Measurements from ENCODE around the gene NID2.

The NID2 gene

DNA sequence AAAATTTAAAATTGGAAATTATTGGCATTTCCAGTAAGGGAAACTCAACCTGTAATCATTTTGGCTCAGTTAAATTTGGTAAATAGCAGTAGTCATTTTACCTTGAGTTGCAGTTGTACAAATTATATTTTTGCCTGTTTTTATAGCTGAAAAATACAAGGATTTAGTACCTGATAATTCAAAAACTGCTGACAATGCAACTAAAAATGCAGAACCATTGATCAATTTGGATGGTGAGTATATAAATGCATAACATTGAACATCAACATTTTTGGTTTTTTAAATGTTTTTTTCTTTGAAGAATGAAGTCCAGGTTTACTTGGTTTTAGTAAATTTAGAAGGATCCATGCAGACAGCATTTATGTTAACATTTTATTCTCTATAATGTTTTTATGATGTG lies 70.5 kb downstream of the NID2 start:
- no peak for FAIRE-seq

DNA sequence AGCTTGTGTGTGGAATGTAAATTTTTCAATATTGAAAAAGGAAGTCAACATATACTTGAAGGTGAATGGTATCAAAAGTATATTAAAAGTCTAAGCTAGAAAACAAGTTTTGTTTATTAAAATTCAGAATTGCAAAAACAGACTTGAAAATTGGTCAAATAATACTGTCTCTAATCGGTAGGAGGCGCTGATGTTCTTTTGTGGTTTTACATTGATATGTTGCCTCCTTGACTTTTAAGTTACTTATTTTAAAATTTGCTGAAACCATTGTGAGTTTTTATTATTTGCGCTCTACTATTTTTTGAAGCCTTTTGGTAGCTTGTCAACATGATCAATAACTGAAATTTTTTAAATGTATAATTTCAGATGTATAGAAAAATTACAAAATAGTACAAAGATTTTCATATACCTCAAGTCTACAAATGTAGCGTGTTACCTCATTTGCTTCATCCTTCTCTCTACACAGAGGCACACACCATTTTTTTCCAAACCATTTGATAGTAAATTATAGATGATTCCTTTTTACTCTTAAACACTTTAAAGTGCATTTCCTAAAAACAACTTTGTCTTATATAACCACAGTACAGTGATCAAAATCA lies 72.6 kb downstream of the NID2 start:
- peak; percentile 90 for FAIRE-seq

DNA sequence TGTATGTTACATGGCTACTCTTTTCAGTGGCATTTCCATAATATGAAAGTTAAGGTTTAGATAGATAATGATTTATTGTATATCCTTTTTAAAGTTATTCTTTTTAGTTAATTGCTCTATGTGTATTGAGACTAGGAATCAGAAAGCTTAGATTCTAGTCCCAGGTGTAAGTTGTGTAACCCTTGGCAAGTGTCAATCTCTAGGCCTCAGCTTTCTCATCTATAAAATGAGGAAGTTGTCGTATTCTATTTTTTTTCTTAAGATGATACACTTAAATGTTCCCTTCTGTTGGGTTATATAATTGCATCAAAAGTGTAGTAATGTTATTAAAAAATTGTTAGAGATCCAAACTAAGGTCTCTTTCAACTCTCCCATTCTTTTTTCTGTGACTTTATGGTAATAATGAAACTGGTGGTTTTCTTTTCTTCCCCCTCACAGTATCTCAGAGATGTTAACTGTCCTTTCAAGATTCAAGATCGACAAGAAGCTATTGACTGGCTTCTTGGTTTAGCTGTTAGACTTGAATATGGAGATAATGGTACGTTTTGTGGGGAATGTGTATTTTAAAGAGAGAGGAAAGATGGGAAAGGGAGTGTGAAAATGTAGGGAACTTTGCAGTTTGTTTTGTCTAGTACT lies 75.5 kb downstream of the NID2 start:
- FAIRE-seq: no peak

DNA sequence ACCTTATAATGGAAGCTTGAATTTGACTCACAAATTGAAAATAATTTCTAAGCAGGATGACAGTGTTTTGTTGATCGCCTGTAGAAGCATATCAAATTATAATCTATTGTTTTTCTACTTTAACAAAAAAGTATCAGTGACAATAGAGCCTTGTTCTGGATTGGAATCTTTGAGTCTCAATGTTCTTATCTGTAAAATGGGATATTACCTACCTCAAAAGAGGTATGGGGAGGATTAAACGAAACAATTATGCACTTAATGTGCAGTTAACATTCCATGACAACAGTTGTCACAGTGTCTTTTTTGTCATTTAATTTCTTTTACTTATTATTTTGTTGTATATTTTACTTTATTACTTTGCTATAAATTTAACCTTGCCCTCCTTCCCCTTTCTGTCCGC lies 78.4 kb downstream of the NID2 start:
- FAIRE-seq: no peak

DNA sequence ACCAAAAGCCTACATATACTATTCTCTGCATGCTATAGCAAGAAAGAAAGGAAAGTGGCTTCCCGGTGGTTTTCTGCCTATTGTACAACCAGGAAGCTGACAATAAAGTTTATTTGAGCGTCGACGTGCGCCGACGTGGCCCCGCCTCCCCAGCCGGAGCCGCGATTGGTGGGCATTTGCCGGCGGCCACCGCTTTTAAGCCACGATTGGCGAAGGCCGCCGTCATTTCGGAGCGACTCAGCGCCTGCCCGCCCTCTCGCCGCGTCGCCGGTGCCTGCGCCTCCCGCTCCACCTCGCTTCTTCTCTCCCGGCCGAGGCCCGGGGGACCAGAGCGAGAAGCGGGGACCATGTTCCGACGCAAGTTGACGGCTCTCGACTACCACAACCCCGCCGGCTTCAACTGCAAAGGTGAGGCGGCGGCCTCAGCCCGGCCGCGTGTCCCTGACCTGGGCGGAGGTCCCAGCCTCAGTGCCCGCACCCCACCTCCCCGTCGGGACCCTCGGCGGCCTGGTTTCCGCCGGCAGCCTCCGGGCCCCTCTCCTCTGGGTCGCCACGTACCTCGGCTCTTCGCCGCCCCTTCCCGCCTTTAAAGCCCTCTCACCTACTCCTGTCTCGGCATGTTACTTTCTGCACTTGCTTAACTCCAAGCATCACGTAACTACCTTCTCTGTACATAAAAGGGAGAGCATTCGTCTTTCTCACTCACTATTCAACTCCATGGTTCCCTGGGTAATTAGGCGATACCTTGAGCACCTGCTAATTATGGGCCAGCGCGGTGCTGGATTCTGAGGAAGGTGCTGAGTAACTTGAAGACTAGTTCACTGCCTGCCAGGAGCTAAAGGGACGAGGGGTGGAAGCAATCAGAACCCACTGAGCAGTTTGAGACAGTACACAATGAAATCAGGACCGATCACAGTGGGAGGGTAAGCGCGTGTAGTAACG lies 79.3 kb downstream of the NID2 start, which contains the start of gene RTRAF:
Gene RTRAF (plus strand): TSS at position 254 of the 942 bp plus-strand sequence. CDS start 94 bp downstream, at position 348.
- FAIRE-seq: peak; percentile 75

DNA sequence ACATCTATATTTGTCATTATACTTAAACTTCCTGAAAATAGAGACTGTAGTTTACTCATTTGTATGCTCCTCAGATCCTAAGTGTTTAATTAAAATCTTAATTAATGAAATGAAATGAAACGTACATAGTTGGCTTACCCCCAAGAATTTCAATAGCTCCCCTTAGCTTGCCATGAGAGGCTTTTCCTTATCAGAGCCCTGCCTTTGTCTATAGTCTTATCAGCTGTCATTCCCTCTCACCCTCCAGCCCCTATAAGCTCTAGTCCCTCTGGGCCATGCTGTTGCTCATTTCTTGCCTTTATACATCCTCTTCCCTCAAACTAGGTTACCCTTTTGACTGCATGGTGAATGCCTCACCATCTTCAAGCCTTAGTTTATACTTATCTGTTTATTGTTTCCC lies 80.6 kb downstream of the NID2 start:
- FAIRE-seq: no peak

DNA sequence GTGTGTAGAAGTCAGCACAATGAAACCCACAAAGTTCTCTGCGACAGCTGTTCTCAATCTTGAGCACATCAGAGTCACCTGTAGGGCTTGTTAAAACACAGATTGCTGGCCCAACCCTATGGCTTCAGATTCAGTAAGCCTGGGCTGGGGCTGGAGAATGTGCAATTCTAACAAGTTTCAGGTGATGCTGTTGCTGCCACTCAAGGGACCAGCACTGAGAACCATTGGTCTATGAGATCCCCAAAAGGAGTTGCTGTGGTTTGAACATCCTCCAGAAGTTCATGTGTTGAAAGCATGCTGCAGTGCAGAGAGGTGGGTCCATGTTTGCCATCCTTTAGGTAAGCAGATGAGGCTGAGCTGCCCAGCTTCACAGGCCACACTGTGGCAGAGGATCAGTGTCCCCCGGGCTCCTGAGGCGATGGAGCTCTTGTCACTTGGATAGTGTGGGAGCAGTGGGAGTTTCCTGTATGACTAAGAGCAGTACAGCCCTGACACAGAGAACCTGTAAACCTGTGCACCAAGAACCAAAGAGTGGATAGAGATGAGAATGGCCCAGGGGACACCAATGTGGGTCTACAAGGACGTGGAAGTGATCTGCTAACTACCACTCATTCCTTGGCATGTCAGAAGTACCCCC lies 87.5 kb downstream of the NID2 start:
- no peak for FAIRE-seq

DNA sequence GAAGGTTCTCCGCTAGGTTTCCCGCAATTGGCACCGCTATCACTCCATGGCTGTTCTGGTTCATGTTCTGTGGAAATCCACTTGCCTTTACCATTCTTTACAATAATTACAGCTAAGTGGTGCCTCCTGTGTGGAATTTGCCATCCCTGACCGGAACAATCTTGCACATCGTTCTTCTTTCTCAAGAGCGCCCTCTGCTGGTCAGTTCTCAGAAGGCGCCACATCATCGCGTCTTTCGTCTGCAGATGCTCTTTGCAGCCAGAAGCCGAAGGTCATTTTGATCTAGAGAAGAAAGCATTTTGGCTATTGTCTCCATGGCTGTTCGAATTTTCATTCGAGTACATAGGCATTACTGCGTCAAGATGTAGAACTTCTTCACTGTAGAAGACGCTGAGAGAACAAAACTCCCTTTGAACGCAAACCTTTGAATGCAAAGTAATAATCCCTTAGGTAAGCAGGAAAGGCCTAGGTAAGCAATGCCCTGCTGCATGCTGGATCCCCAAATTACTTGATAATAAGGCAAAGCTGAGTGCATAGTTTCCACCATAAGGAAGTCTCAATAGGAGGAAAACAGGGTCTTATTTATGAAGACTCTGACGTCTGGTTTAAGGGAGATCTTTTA lies 89.7 kb downstream of the NID2 start:
- FAIRE-seq: peak; percentile 78

DNA sequence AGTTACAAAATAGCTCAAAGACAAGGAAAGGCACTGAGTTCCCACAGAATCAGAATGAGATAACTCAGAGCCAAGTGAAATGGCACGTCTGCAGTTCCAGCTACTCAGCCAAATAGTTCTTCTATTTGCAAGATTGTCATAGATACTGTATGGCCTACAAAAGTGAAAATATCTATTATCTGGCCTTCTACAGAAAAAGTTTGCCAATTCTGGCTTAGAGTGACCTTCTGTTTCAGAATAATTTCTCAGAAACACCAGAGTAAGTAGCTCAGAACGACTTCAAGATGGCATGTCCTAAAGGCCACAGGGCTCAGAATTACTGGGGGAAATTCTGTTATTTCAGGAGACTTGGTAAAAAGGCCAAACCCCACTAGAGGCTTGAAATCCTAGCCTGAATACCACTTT lies 90.2 kb downstream of the NID2 start:
- FAIRE-seq: no peak

DNA sequence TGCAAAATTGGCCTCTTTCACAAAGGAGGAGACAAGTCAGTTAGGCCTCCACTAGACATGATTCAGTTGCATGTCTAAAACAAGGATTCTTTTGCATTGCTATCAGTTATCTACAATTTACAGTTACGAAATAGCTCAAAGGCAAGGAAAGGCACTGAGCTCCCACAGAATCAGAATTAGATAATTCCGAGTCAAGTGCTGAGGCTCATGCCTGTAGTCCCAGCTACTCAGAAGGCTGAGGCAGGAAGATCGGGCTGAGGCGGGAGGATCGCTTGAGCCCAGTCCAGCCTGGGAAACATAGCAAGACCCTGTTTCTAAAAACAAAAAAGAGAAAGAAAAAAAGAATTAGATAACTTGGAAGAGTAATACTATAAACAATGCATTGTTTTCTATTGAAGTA lies 91.8 kb downstream of the NID2 start:
- no peak for FAIRE-seq

DNA sequence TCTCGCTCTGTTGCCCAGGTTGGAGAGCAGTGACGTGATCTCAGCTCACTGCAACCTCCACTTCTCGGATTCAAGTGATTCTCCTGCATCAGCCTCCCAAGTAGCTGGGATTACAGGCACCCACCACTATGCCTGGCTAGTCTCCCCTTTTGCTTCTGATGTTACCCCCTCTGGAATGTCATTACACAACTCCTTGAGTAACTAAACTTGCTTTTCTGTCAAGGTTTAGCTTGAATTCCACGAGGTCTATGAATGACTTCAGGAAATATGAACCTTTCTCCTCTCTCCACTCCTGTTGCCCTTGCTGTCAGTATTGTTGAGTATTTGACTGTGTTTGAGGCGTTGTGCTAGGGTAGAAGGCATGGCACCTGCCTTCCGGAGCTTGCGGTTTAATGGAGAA lies 96.3 kb downstream of the NID2 start:
- FAIRE-seq: no peak

DNA sequence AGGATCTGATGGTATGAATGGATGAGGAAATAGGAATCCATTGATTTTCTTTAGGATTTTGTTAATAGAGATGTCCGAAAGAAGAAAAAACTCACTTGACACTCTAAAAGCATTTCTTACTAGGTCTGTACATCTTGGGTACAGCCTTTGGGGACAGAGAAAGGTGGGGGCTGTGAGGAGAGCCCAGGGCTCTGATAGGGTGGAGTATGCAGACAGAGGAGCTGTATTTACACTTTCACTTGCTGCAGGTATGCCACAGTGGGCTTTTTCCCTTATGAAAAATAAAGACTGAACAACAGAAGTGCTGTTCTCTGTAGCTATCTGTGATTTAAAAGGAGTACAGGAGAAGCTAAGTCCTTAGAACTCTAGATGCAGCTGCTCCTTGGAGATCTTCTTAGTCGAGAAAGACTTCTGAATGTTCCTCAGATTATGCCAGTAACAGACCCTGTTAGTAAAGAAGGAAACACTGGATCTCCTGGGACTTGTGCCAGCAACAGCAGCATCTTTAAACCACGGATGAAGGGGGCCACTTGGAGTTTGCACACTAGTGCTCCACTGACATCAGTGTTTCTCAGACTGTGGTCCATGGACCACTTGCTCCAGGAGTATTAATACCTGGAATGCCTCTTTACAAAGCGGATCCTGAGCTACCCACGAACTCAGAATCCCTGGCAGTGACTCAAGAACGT lies 98.9 kb downstream of the NID2 start:
- FAIRE-seq: no peak

DNA sequence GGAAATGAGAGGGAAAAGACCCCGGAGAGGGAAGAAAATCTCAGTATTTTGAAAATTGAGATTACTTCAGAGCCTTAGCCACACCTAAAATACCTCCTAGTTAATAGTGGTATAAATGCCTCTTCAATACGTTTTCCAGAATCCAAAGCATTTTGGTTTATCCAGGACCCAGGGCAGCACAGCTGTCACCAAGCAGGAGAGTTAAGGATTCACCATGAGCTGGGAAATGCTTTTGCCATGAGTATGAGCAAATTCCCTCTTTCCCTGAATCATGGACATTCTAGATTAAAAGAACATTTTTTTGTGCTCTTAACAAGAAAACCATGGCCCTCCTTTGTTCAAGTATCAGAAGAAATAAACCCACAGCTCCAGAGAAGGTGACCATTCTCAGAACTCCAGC lies 101.3 kb downstream of the NID2 start:
- no peak for FAIRE-seq

DNA sequence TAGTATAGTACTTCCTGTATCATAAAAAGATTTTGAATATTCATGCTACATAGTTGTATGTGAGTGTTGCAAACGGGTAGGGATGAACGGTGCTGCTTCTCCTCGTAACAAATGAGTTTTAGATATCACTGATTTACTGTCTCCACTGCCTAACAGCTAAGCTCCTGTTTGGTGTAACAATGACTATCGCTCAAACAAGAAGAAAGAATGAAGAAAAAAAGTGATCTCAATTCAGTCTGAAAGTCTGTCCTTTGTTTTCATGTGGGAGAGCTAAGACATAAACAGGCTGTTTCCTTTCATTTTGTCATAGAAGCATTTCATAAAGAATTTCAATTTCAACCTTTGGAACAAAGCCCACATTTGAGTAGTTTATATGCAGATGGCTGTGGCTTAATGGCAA lies 105.6 kb downstream of the NID2 start:
- FAIRE-seq: no peak

DNA sequence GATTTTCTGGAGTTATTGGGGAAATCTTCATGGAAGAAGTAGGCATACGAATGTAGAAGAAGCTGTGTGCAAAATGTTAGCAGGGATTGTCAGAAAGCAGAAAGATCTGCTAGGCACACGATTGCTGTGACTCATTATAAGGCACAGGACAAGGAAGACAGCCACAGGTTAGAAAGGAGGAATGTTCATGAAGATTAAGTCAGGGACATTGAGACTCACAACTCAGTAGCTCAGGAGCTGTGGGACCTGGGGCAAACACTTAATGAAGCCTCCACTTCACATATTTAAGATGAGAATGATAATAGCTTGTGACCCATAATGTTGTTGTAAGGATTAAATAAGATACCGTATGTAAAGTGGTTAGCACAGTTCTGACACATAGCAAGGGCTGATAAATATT lies 106.1 kb downstream of the NID2 start:
- FAIRE-seq: no peak

DNA sequence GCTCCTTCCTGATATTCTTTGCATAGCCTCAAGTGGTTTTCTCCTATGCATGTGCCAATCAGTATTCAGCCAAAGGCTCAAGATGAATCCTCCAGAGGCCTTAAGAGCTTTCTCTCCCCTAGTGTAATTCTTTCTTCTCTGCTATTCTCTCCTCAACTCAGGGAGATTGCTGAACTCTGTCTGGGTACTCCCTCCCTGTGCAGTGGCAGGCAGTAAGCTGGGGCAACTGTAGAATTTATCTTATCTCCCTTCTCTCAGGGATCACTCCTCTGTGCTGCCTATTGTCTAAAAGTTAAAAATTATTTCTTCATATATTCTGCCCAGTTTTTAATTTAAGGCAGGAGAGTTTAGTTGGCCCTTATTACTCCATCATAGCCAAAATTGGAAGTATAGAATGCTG lies 108.0 kb downstream of the NID2 start:
- FAIRE-seq: no peak

DNA sequence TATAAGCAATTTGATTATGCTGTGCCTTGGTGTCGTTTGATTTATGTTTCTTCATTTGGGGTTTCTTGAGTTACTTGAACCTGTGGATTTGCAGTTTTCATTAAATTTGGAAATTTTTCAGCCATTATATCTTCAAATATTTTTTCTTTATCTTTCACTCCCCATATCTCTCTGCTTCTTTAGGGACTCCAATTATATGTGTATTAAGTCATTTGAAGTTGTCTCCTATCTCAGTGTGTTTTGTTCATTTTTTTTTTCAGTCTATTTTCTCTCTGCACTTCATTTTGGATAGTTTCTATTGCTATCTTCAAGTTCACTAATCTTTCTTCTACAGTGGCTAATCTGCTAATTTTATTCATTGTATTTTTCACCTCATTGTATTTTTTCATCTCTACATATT lies 108.9 kb downstream of the NID2 start:
- no peak for FAIRE-seq

DNA sequence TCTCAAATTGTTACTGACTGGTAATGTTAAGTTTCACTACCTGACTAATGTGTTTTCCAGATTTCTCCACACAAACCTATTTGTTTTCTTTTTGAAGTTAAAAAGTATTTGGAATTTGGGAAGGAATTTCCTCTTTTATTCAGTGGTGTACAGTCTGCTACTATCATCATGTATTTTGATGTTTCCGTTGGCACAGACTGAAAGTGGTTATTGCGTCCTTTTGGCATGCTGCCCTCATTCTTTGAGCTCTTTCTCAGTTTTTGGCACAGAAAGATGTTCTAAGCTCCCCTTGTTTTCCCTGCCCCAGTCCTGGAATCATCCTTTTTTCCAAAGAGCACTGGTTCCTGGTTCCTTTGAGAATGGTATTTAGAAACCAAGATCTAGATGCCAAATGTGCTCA lies 110.9 kb downstream of the NID2 start:
- FAIRE-seq: no peak
